GM19238 (cell line): ENCODE measurements around the gene ZIC1.

Experiments
- DNase-seq: peaks from one replicate; pipeline ENCODE4 v3.0.0; 2011; ENCODE audit warnings: low spot score; ENCODE audit not compliant: insufficient read length

Gene ZIC1

GRCh38 chr3:147422196-147422595 is 13.0 kb downstream of the ZIC1 start:
- DNase-seq, result no peak

GRCh38 chr3:147422601-147423536 is 13.7 kb downstream of the ZIC1 start:
- no peak for DNase-seq

GRCh38 chr3:147423537-147423797 is 14.3 kb downstream of the ZIC1 start:
- DNase-seq, result no peak

DNA sequence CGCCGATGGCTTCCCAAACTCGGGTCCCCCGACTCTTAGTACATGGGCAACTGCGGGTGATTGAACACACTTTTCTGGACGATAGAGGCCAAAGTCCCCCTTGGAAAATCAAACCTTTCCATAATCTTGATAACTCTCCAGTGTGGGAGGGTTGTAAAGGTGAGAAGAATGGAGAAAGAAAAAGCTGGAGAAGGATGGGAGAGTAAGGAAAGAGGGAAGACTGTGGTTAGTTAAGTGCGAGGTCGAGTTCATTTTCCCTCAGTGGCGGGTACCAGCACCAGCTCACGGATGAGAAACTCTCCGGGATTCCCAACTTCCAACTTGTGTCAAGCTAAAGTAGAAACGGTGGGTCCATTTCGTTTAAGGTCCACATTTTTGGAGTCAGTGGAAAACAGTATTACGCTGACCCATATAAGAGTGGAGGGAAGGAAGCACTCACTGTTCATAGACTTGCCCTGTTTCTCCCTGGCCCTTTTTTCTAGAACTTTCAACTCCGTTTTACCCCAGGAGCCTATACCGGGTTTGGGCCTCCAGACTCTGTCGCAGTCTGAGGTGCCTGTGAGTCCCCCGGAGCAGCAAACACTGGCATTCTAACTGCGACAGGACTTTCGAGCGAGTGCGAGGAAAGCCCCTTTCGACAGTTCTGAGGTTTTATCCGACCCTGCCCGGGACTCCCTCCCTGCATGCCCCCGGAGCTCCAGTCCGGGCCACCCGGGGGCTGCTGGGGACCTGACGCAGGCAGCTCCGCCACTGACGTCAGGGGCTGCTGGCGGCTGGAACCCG is 14.8 kb downstream of the ZIC1 start:
- no peak for DNase-seq

DNA sequence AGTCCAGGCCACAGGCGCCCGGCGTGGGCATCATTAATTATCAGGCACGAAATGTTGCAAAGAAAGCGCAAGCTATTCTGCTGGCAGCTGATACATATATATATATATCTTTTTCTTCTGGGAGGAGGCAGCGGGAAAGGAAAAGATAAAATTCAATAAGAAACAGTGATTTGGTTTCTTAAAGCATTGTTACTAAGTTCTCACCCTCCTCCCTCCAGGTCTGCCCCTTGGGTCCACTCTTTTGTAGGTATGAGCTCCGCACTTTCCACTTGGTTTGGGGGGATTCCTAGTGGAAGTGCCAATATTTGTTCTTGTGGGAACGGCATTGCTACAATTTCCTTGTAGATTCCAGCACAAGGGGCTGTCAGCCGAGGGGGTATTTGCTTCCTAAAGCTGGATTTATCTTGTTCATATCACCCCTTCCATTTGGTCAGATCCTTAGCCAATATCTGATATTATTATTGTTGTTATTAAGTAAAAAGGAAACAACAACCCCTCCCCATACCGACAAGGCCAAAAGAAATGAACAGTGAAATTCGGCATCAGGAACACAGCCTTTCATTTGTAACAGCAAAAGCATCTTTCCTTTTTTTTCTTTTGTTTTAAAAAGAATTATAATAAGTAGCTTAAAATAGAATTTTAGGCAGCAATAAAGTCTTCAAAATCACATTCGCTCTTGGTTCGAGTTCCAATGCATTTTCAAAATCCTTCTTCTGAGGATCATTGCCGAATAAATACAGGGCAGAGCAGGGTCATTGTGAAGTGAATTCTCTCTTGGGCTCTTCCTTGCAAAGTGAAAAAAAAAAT is 15.6 kb downstream of the ZIC1 start:
- DNase-seq, result no peak

- DNase-seq, result no peak
These were observed 16.3 kb downstream of the ZIC1 start for GRCh38 chr3:147425388-147425850.

GRCh38 chr3:147426931-147427330 is 17.8 kb downstream of the ZIC1 start:
- no peak for DNase-seq

- no peak for DNase-seq
These were observed 18.6 kb downstream of the ZIC1 start for GRCh38 chr3:147427746-147428145.

DNA sequence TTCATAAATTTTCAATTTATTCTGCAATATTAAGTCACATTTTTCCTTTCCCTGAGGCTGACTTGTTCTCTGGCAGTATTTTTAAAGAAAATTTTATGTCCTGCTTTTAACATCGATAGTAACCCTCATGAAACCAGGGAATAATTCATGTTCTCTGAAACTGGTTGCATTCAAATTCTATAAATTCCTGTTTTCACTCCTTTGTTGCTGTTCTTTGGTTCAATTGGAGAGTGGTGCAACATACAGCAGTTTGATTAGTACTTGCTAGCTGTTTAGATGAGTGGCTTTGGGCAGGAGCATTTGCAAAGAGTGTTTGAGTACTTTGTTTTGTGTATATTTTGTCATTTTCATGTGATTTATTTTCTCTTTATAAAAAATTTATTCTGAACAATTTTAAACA is 19.2 kb downstream of the ZIC1 start:
- no peak for DNase-seq

DNA sequence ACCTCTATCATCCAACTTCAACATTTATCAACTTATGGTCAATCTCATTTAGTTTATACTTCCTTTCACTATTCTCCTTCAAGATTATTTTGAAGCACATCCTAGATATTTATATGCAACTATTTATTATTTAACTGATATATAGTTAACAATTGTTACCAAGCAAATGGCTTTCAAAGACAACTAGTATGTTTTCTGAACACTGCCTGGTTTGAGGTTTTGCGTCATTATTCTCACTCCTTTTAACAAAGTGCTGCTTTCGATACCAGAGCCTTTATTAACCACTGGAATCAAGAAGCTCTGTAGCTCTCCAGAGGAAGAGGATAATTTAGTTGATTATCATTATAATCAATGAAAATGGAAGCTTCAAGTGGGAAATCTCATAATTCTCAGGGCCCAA is 19.6 kb downstream of the ZIC1 start:
- no peak for DNase-seq

GRCh38 chr3:147431751-147432150 is 22.6 kb downstream of the ZIC1 start:
- no peak for DNase-seq

GRCh38 chr3:147447224-147447623 is 38.1 kb downstream of the ZIC1 start:
- no peak for DNase-seq

- no peak for DNase-seq
These were observed 40.5 kb downstream of the ZIC1 start for GRCh38 chr3:147449669-147450068.

DNA sequence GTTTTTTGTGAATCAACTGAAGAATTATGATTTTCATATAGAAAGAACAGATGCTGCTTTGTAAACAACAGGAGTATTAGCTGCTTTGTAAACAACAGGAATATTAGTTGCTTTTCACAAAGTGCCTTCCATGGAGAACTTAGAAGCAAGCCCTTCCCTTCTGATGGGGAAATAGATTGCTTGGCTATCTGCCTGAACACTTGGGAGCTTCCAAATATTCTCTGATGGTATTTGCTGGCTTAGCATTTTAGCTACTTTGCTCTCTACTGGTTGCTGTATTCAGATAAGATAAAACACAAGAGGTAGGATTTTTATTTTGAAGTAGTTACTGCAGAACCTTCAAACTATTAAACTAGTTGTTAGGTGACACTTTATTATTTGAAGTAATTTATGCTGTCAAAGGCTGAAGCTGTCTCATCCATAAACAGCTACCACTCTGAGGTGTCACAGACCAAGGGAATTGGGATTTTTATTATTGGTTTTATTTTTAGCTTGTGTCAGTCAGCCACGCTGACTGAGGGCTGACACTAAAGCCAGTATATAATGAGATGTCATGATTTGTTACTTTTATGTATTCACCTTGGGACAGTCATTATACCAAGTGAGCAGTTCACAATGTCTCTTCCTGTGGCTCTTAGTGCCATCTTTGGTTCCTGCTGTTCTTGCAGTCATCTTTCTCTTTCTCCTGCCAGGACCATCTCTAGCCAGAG is 50.0 kb downstream of the ZIC1 start:
- no peak for DNase-seq

- DNase-seq, result no peak
These were observed 53.7 kb downstream of the ZIC1 start for GRCh38 chr3:147462856-147463255.
